Coronary artery (tissue), 2 donors: ENCODE measurements around the gene ZNF474.

Source experiments
- DNase-seq: peaks from one replicate; pipeline ENCODE4 v3.0.0-alpha.2; 2017; ENCODE audit warnings: low spot score
- H3K27ac ChIP-seq, 2 donors: fragments of 200-600 bp; sonication (generic); one replicate each; pipeline ENCODE4 v1.5.1; 2016 to 2019
- H3K4me3 ChIP-seq: fragments of 200-600 bp; sonication (generic); 2 replicates; pipeline ENCODE4 v1.5.1; 2016; ENCODE audit warnings: mild to moderate bottlenecking, moderate library complexity
- TF ChIP-seq, protein P1 (sequence below): fragments of 200-600 bp; sonication (generic); IDR thresholded peaks from one replicate; pipeline ENCODE4 v1.5.1; 2019; ENCODE audit warnings: antibody characterized with exemption

ZNF474 gene

DNA sequence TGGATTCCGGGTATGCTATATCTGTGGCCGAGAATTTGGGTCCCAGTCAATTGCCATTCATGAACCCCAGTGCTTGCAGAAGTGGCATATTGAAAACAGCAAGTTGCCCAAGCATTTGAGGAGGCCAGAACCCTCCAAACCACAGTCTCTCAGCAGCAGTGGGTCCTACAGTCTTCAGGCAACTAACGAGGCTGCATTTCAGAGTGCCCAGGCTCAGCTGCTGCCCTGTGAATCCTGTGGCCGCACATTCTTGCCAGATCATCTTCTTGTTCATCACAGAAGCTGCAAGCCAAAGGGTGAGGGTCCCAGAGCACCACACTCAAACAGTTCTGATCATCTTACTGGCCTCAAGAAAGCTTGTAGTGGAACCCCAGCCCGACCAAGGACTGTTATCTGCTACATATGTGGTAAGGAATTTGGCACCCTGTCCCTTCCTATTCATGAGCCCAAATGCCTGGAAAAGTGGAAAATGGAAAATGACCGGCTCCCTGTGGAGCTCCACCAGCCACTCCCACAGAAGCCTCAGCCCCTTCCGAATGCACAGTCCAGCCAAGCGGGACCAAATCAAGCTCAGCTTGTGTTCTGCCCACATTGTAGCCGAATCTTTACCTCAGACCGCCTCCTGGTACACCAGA is 23.0 kb downstream of the ZNF474 start:
- TF ChIP-seq, protein P1, sequence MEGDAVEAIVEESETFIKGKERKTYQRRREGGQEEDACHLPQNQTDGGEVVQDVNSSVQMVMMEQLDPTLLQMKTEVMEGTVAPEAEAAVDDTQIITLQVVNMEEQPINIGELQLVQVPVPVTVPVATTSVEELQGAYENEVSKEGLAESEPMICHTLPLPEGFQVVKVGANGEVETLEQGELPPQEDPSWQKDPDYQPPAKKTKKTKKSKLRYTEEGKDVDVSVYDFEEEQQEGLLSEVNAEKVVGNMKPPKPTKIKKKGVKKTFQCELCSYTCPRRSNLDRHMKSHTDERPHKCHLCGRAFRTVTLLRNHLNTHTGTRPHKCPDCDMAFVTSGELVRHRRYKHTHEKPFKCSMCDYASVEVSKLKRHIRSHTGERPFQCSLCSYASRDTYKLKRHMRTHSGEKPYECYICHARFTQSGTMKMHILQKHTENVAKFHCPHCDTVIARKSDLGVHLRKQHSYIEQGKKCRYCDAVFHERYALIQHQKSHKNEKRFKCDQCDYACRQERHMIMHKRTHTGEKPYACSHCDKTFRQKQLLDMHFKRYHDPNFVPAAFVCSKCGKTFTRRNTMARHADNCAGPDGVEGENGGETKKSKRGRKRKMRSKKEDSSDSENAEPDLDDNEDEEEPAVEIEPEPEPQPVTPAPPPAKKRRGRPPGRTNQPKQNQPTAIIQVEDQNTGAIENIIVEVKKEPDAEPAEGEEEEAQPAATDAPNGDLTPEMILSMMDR: no peak
- Histone ChIP-seq H3K4me3 (no peak overlapping the region), H3K27ac (peak overlapping the region in 1 of 2 donors; percentile 58)
- DNase-seq: no peak

DNA sequence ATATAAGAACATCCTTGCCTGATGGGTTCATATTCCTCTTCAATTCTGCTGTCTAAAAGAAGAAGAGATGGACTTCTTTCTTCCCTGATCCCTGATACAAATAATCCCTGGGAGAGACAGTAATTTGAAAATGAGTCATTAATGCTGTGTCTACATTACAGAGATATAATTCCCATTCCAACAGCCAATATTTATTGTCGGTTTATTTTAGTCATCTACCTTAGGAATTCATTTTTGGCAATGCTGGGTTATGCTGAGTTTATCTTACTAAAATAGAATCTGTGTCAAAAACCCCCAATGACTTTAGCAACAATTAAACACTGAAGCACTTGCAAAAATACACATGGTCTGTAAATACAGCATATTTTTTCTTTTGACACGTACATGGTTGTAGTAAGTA is 23.9 kb downstream of the ZNF474 start:
- no peak for DNase-seq
- TF ChIP-seq, protein P1: no peak
- Histone ChIP-seq H3K4me3 (no peak overlapping the region), H3K27ac (peak overlapping the region in 1 of 2 donors; percentile 58)

DNA sequence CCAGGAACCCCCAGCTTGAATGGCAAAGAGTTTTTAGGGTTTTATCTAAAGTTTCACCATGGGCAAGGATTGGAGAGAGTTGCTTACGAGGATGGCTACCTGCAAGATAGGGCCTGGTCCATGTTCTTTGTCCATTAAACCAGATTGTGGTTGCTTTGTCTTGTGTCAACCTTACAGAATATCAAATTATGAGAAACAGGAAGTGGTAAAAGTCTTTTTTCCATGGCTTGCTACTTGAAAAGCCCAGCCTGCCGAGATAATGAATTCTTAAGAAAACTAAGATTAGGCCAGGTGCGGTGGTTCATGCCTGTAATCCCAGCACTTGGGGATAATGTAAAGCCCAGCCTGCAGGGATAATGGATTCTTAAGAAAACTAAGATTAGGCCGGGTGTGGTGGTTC is 24.4 kb downstream of the ZNF474 start:
- Histone ChIP-seq H3K27ac (peak overlapping the region in 1 of 2 donors; percentile 58), H3K4me3 (no peak overlapping the region)
- TF ChIP-seq, protein P1: no peak
- no peak for DNase-seq

DNA sequence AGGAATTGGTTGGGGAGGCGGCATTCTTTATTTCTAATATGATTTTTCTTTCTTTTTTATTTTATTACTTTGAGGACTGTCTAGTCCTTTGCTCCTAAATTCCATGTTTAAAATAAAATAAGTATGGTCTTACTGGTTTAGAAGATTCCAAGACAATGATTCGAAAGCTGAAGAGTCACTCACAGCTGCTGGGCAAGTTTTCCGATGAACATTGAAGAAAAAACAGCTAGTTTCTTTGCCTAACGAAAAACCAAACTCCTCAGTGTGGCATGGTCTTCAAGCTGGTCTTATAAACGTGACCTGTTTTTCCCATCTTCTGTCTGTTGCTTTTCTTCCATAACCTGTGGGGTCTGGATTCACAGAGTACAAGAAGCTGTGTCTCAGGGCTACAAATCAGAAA is 25.1 kb downstream of the ZNF474 start:
- Histone ChIP-seq H3K27ac (no peak overlapping the region), H3K4me3 (no peak overlapping the region)
- TF ChIP-seq, protein P1: no peak
- DNase-seq: no peak

DNA sequence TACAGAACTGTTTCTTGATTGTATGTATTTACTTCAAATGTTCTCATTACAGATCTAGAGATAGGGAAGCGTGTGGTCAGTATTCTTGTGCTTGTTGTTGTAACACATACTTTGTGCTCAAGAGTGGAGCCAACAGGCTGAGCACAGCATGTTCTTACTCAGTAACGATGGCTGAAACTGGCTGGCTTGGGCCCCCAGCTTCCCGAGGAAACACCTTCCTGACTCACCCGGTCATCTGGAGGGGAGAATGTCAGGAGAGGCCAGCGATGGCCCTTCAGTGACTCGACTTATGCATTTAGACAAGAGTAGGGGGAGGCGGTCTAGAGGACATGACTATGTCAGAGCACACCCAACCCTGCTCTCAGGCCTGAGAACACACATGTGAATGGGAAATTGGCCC is 25.6 kb downstream of the ZNF474 start:
- no peak for DNase-seq
- no peak overlapping the region for H3K27ac ChIP-seq
- TF ChIP-seq, protein P1: no peak
- H3K4me3 ChIP-seq: no peak overlapping the region

DNA sequence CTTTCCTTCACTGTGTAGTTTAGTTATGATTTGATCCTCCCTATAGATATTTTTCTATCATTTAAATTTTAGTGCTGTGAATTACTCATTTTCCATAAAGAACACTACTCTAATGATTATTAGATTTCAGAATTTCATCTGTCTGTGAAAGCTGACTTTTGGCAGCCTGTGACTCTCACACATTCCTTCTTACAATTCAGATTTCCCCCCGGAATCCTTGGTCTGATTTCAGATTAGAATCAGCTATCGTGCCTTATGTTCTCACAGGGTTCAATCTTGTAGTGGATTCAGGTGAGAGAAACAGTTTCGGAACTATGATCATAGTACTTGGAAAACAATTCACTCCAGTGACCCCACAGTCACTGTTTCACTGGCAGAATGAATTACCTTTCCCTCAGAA is 26.2 kb downstream of the ZNF474 start:
- DNase-seq: no peak
- H3K4me3 ChIP-seq: no peak overlapping the region
- H3K27ac ChIP-seq: no peak overlapping the region
- TF ChIP-seq, protein P1: no peak

DNA sequence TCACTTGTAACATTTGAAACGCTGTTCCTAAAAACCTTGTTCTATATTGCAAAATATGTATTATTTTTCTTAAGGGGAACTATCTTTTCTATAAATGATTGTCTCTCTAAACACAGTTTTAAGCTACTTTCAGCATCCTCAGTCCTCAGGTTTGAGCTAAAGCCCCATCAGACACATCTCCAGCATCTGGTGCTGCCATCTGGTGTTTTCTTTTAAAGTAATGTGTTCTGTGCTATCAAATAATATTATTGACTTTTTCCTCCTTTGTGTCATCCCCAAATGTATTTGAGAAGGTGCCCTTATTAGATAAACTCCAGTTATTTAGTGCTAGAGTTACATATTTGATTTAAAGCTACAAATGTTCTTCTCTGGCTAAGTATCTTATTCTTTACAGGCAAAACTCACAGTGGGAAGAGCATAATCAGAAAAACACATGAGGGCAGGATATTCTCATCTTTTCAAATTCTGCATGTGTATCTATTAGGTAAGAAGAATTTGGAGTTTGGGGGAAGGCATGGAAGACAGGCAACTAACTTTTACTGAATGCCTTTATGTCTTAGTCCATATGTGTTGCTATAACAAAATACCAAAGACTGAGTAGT is 27.5 kb downstream of the ZNF474 start:
- Histone ChIP-seq H3K4me3 (no peak overlapping the region), H3K27ac (no peak overlapping the region)
- DNase-seq: no peak
- TF ChIP-seq, protein P1: no peak
